Medulla oblongata (tissue), 1 donor: Measurements from ENCODE around the gene KRTAP9-1.
"Not testable (repeated sequence)": the region's sequence is repeated elsewhere in the genome, so short reads cannot be mapped to it uniquely, and the experiment has no call there.

ENCODE experiments used
- DNase-seq: peaks from one replicate; pipeline ENCODE4 v3.0.0-alpha.2; 2015; ENCODE audit errors: extremely low spot score

The KRTAP9-1 gene

GRCh38 chr17:41178843-41179616 is 10.7 kb upstream of the KRTAP9-1 start:
- no peak for DNase-seq

GRCh38 chr17:41184480-41184961 is 5.2 kb upstream of the KRTAP9-1 start, which contains the start of gene KRTAP4-1:
Gene KRTAP4-1, minus strand, starts transcription at chr17:41184911. Its CDS starts 57 bp downstream, at chr17:41184854.
- DNase-seq, result no peak

GRCh38 chr17:41185001-41185400 is 4.7 kb upstream of the KRTAP9-1 start:
- DNase-seq, result no peak

- no peak for DNase-seq
Measured at GRCh38 chr17:41186872-41187271, 2.8 kb upstream of the KRTAP9-1 start.

- DNase-seq, result no peak
Measured at GRCh38 chr17:41190328-41190727, 641 bp downstream of the KRTAP9-1 start.

- no peak for DNase-seq
Measured at GRCh38 chr17:41196068-41196467, 6.4 kb downstream of the KRTAP9-1 start.

GRCh38 chr17:41199421-41200078 is 9.9 kb downstream of the KRTAP9-1 start:
- no peak for DNase-seq

- DNase-seq, result no peak
Measured at GRCh38 chr17:41211845-41212466, 22.3 kb downstream of the KRTAP9-1 start.

GRCh38 chr17:41212524-41213169 is 23.0 kb downstream of the KRTAP9-1 start:
- DNase-seq, result no peak

GRCh38 chr17:41215681-41216080 is 26.0 kb downstream of the KRTAP9-1 start:
- no peak for DNase-seq

- DNase-seq, result no peak
Measured at GRCh38 chr17:41223821-41224220, 34.1 kb downstream of the KRTAP9-1 start.

- no peak for DNase-seq
Measured at GRCh38 chr17:41226051-41226450, 36.4 kb downstream of the KRTAP9-1 start.

GRCh38 chr17:41226598-41227095 is 37.0 kb downstream of the KRTAP9-1 start, which contains the start of gene KRTAP9-2:
Gene KRTAP9-2, plus strand, starts transcription at chr17:41226648. Its CDS starts 7 bp downstream, at chr17:41226655.
- not testable (repeated sequence) for DNase-seq

GRCh38 chr17:41230094-41230493 is 40.4 kb downstream of the KRTAP9-1 start:
- no peak for DNase-seq

GRCh38 chr17:41231731-41232130 is 42.0 kb downstream of the KRTAP9-1 start:
- no peak for DNase-seq

GRCh38 chr17:41232399-41233105 is 42.9 kb downstream of the KRTAP9-1 start, which contains the start of gene KRTAP9-3:
Gene KRTAP9-3, plus strand, starts transcription at chr17:41232449. Its CDS starts 53 bp downstream, at chr17:41232502.
- not testable (repeated sequence) for DNase-seq

- DNase-seq, result not testable (repeated sequence)
Measured at GRCh38 chr17:41237116-41237515, 47.4 kb downstream of the KRTAP9-1 start.

GRCh38 chr17:41237949-41238437 is 48.3 kb downstream of the KRTAP9-1 start, which contains the start of gene KRTAP9-8:
Gene KRTAP9-8, plus strand, starts transcription at chr17:41237999. Its CDS starts 53 bp downstream, at chr17:41238052.
- not testable (repeated sequence) for DNase-seq
